ENCODE measurements around the gene EXOC7.

EXOC7 gene

GRCh38 chr17:76036497-76037261 lies 66.9 kb downstream of the EXOC7 start:
- no peak for DNase-seq

DNA sequence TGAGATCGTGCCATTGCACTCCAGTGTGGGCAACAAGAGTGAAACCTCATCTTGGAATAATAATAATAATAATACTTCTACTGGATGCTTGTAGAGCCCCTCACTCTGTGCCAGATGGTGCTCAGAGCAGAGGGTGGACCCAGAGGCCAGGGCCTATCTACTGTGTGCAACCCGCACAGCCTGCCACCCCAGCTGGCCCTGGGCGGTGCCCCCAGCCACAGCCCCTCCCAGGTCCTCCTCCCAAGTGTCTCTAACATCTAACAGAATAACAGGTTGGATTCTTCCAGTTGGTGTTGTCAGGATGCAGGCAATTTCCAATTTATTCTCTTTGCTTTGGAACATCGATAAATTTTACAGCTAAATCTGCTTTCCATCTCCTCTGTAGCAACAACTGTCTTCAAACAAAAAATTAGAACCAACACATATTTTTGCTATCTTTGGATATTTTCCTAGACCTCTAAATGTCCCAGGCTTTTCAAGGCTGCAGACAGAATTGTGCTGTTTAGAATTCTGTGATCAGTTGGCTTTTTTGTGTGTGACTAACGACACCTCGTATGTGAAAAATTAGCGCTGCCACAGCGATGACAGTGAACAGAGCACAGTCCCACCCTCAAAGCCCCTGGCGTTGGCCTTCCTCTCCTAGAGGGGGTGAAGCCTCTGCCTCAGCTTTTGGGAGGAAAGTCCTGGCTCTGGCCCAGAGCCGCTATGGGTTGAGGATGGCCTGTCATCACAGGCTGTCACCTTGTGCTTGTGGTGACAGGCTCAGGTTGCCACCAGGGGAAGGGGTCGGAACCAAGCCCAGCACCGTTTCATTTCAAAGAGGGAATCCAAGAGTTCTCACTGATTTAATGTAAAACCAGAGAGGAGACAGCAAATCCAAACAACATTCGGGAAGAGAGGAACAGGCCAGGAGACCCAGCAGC lies 68.9 kb downstream of the EXOC7 start:
- no peak for DNase-seq

GRCh38 chr17:76033139-76033538 lies 70.4 kb downstream of the EXOC7 start:
- DNase-seq: no peak

- DNase-seq: no peak
Observed at GRCh38 chr17:76032780-76033108, 70.8 kb downstream of the EXOC7 start.

DNA sequence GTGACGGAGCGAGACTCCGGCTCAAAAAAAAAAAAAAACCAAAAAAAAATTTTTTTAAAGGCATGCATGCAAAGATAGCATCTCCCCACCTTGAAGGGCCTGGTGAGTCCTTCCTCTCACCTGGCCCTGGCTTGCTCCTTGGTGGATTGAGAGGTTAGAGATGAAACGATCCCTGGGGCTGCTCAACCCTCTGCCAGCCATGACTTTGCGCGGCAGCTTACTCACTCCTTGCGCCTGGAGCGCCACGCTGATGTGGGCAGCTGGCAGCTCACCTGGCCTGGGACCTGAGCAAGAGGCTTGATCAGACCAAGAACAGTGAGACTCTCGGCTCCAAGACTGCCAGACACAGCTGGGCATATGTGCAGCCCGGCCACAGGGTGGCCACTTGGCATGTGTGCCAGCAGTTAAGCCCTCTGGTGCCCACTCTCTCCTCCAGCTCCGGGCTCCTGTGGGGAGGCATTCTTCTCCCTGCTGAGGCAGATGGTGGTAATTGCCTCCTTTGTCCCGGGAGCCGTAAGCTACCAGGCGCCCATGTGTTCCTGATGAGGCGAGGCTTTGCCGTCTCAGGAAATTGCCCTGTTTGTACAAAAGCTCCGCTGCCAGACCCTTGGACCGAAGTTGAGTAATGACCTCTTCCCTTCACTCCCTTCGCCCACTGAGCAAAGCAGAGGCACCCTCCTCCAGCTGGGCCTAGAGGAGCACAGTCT lies 71.4 kb downstream of the EXOC7 start:
- peak in 1 of 2 experiments; percentile 37 for DNase-seq

Data from SHP77 (cell line).